Measurements from ENCODE around the gene SCN4B. TPM values are rescaled to one million over a fixed set of nuclear protein-coding genes. Genes with fewer than 3 reads are reported as not detected.
A peak's percentile ranks its signal among the peaks of the same experiment; 100 is the strongest.

Gene SCN4B
- total RNA-seq, 2 donors from 2014 or later: not detected

DNA sequence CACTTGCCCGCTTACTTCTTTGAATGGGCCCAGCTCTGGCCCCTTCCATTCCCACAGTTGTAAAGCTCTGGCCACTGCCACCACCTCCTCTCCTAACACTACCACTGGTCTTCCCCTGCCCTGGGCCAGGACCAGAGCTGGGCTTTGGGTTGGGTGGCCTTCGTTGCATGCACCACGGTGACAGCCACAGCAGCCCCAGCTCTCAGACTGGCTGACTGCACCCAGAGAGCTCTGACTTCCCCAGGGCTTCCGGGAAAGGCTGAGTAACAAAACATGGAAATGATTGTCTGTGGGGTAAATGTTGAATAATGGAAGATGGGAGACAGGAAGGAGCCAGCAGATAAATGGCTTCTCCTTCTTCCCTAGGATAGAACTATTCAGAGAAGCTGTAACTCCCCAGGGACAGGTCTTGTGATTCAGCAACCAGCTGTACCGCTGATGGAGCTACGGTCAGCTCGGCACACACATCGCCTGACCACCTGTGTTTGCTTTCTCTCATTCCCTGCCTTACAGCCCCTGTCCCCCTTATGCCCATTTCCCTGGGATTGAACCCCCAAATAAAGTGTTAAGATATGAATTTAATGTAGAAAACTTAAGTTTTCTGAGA is 27.6 kb downstream of the SCN4B start:
- H3K27ac Mint-ChIP-seq: no peak overlapping the region
- no peaks in the 10 kb centered on the region for H3K4me1 Mint-ChIP-seq (ENCODE audit: low read depth in 2 of 2)
- no peak overlapping the region for H3K4me3 Mint-ChIP-seq
- H3K36me3 Mint-ChIP-seq: no peaks in the 10 kb centered on the region
- DNase-seq (ENCODE audit: low spot score) (no peak), ATAC-seq (no peak)
- H3K27me3 Mint-ChIP-seq: peaks cover 18 to 23% of the 10 kb centered on the region in 2 donors
- H3K9me3 Mint-ChIP-seq: no peaks in the 10 kb centered on the region

DNA sequence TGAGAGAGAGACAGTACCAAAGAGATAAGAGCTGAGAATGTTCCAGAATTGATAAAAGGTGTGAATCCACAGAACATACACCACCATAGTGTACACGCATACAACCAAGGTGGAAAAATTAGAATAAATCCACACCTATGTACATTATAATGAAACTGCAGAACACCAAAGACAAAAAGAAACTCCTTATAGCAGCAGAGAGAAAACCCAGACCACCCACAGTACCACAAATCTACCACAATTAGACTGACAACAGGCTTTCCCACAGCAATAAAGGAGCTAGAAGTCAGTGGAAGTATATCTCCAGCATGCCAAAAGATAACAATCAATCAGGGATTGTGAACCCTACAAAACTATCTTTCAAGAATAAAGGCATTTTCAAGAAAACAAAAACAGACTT is 31.8 kb downstream of the SCN4B start:
- H3K4me1 Mint-ChIP-seq (ENCODE audit: low read depth in 2 of 2): peaks cover 0 to 7% of the 10 kb centered on the region in 2 donors
- ATAC-seq (no peak), DNase-seq (ENCODE audit: low spot score) (no peak)
- no peak overlapping the region for H3K27ac Mint-ChIP-seq
- no peaks in the 10 kb centered on the region for H3K9me3 Mint-ChIP-seq
- no peak overlapping the region for H3K4me3 Mint-ChIP-seq
- H3K27me3 Mint-ChIP-seq: peaks cover 16 to 17% of the 10 kb centered on the region in 2 donors
- no peaks in the 10 kb centered on the region for H3K36me3 Mint-ChIP-seq

DNA sequence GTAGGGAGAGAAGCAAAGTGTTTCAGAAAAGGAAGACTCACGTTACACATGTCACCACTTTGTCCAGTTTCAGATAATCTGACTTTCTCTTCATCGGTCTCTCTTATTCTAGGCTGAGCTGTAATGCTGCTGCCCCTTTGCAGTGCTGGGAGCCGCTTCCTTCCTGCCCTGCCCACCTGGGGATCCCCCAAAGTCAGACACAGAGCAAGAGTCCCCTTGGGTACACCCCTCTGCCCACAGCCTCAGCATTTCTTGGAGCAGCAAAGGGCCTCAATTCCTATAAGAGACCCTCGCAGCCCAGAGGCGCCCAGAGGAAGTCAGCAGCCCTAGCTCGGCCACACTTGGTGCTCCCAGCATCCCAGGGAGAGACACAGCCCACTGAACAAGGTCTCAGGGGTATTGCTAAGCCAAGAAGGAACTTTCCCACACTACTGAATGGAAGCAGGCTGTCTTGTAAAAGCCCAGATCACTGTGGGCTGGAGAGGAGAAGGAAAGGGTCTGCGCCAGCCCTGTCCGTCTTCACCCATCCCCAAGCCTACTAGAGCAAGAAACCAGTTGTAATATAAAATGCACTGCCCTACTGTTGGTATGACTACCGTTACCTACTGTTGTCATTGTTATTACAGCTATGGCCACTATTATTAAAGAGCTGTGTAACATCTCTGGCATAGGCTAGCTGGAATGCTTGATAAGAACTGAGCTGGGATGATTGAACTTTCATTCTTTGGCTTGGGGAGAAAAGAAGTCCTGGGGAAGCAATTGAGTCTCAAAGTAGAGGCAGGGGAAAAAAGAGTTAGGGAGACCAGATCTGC is 34.6 kb downstream of the SCN4B start:
- no peak overlapping the region for H3K27ac Mint-ChIP-seq
- no peaks in the 10 kb centered on the region for H3K9me3 Mint-ChIP-seq
- H3K4me3 Mint-ChIP-seq: no peak overlapping the region
- peaks cover 3 to 7% of the 10 kb centered on the region in 2 donors for H3K4me1 Mint-ChIP-seq (ENCODE audit: low read depth in 2 of 2)
- DNase-seq (ENCODE audit: low spot score) (no peak), ATAC-seq (peak in 1 of 2 donors; percentile 64)
- no peaks in the 10 kb centered on the region for H3K36me3 Mint-ChIP-seq
- peaks cover 17 to 23% of the 10 kb centered on the region in 2 donors for H3K27me3 Mint-ChIP-seq

GRCh38 chr11:118115048-118115447 is 37.6 kb downstream of the SCN4B start:
- ATAC-seq (peak in 1 of 2 donors; percentile 5), DNase-seq (ENCODE audit: low spot score) (no peak)
- Mint-ChIP-seq H3K36me3 (no peaks in the 10 kb centered on the region), H3K27ac (no peak overlapping the region), H3K4me1 (ENCODE audit: low read depth in 2 of 2) (peaks cover 3 to 7% of the 10 kb centered on the region in 2 donors), H3K4me3 (no peak overlapping the region), H3K9me3 (no peaks in the 10 kb centered on the region), H3K27me3 (peaks cover 15 to 23% of the 10 kb centered on the region in 2 donors)

- H3K9me3 Mint-ChIP-seq: no peaks in the 10 kb centered on the region
- DNase-seq (ENCODE audit: low spot score) (no peak), ATAC-seq (no peak)
- H3K36me3 Mint-ChIP-seq: no peaks in the 10 kb centered on the region
- H3K4me1 Mint-ChIP-seq (ENCODE audit: low read depth in 2 of 2): peaks cover 3 to 7% of the 10 kb centered on the region in 2 donors
- peaks cover 11 to 21% of the 10 kb centered on the region in 2 donors for H3K27me3 Mint-ChIP-seq
- no peak overlapping the region for H3K27ac Mint-ChIP-seq
- H3K4me3 Mint-ChIP-seq: no peak overlapping the region
Measured at GRCh38 chr11:118114266-118114665, 38.4 kb downstream of the SCN4B start.

DNA sequence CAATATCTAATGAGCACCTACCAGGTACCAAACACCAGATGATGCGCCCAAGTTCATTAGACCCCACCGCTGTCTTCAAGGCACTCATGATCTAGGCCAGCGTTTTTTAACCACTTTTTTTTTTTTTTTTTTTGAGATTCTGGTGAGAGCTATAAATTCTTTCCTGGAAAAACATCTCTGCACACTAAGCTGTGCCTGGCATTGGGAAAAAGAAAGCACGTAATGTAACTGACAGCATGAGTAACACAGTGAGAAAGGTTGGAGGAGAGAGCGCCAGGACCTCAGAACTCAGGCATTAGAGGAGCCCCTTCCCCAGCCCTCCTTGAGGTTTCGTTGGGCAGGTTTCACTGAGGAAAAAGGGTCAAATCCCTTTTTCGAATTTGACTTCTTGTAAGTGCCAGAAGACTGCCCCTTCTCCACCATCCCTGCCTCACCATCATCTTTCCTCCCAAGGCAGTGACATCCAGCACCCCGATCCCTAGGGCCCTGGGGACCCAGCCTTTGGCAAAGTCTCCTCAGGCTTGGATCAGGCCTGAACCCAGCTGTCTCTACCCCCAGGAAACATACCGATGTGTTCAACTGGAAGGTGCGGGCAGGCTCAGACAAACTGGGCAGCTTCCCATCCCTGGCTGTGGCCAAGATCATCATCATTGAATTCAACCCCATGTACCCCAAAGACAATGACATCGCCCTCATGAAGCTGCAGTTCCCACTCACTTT is 39.8 kb downstream of the SCN4B start:
- Mint-ChIP-seq H3K27me3 (peaks cover 3 to 12% of the 10 kb centered on the region in 2 donors), H3K27ac (no peak overlapping the region), H3K4me3 (no peak overlapping the region), H3K4me1 (ENCODE audit: low read depth in 2 of 2) (peaks cover 3 to 6% of the 10 kb centered on the region in 2 donors), H3K9me3 (no peaks in the 10 kb centered on the region), H3K36me3 (no peaks in the 10 kb centered on the region)
- ATAC-seq (no peak), DNase-seq (ENCODE audit: low spot score) (no peak)

DNA sequence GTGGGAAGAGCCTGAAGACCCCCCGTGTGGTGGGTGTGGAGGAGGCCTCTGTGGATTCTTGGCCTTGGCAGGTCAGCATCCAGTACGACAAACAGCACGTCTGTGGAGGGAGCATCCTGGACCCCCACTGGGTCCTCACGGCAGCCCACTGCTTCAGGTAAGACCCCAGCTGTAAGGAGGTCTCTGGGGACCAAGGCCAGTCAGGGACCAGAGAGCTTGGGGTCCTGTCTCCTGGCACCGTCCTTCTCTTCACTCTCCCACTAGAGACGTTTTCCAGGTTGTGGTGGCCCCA is 40.9 kb downstream of the SCN4B start:
- Mint-ChIP-seq H3K4me1 (ENCODE audit: low read depth in 2 of 2) (peaks cover 0 to 3% of the 10 kb centered on the region in 2 donors), H3K36me3 (no peaks in the 10 kb centered on the region), H3K4me3 (no peak overlapping the region), H3K27ac (no peak overlapping the region), H3K9me3 (no peaks in the 10 kb centered on the region), H3K27me3 (peaks cover 5 to 10% of the 10 kb centered on the region in 2 donors)
- ATAC-seq: no peak
- no peak for DNase-seq (ENCODE audit: low spot score)

DNA sequence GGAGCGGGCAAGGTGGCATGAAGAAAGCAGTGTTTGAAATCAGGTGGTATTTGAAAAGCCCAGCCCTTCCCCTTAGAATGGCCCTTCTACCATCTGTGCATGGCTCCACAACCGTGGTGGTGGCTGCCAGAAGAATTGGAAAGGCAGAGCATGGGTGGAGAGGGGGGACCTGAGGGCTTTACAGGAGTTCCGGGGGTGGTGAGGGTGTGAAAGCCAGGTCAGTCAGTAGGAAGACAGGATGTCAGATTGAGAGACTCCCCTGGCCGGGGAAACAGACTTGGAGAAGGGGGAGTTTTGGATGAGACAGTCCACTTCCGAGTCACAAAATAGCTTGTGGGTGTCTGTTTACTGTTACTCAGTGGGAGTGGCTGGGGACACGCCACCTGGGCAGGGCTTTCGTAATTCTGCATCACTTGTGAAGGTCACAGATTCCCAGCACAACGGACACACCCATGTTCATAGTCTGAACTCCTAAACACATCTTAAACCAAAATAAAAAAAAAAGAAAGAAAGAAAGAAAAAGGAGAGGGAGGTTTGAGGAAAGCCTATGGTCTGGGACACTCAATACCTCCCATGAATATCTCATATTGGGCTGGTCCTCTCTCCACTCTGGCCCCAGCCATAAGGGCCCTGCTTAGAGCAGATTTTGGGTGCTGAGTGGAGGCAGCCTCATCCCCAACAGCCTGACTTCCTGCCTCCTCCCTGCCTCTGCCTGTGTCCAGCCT is 41.4 kb downstream of the SCN4B start:
- Mint-ChIP-seq H3K4me3 (no peak overlapping the region), H3K27me3 (peaks cover 6 to 10% of the 10 kb centered on the region in 2 donors), H3K9me3 (no peaks in the 10 kb centered on the region), H3K27ac (no peak overlapping the region), H3K36me3 (no peaks in the 10 kb centered on the region), H3K4me1 (ENCODE audit: low read depth in 2 of 2) (peaks cover 0 to 3% of the 10 kb centered on the region in 2 donors)
- no peak for ATAC-seq
- DNase-seq (ENCODE audit: low spot score): no peak

GRCh38 chr11:118109231-118109630 is 43.4 kb downstream of the SCN4B start:
- H3K4me1 Mint-ChIP-seq (ENCODE audit: low read depth in 2 of 2): no peaks in the 10 kb centered on the region
- H3K4me3 Mint-ChIP-seq: no peak overlapping the region
- H3K9me3 Mint-ChIP-seq: no peaks in the 10 kb centered on the region
- H3K27me3 Mint-ChIP-seq: peaks cover 6 to 7% of the 10 kb centered on the region in 2 donors
- H3K27ac Mint-ChIP-seq: no peak overlapping the region
- DNase-seq (ENCODE audit: low spot score) (no peak), ATAC-seq (no peak)
- no peaks in the 10 kb centered on the region for H3K36me3 Mint-ChIP-seq

DNA sequence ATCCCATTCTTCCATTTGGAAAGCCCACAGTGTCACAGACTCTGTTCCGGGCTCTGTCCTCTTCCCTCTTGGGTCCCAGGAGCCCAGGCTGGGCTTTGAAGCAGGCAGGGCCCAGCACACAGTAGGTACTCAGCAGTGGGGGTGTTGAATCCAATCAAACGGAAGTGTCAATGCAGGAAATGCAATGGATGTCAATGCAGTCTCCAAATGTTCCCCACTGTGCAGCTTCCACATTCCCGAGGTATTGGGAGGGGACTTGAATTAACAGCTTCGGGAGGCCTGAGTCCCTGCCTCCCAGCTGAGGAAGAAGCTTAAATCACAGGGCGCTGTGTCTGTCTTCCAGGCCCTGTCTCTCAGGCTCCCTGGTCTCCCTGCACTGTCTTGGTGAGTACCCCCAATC is 44.1 kb downstream of the SCN4B start:
- Mint-ChIP-seq H3K27ac (no peak overlapping the region), H3K36me3 (no peaks in the 10 kb centered on the region)

DNA sequence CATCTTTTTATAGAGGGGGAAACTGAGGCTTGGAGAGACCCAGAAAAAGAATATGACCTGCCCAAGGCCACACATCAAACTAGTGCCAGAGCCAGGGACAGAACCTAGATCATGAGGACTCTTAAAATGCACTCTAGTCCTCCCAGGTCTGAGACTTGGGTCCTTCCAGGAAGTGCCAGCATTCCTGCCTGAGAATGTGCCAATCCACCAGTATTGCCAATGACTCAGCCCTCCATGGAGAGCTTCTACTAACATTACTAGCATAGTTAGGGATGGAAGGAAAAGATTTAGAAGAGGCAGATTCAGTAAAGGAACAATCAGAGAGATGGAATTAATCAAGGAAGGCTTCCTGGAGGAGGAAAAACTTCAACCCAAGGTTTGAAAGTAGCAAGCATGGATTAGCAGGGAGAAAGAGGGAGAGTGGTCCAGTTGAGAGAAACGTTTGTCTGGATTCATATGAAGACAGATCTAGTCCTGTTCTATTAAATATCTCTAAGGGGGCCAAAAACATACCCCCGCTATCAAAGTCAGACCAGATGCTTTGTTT is 45.8 kb downstream of the SCN4B start:
- Mint-ChIP-seq H3K27me3 (peaks cover 6 to 7% of the 10 kb centered on the region in 2 donors), H3K27ac (no peak overlapping the region), H3K36me3 (no peaks in the 10 kb centered on the region), H3K4me3 (no peak overlapping the region), H3K4me1 (ENCODE audit: low read depth in 2 of 2) (no peaks in the 10 kb centered on the region), H3K9me3 (no peaks in the 10 kb centered on the region)
- ATAC-seq: no peak
- no peak for DNase-seq (ENCODE audit: low spot score)

More for the DNA sequence above, 44.1 kb downstream of the SCN4B start:
- no peak for ATAC-seq
- peaks cover 6 to 7% of the 10 kb centered on the region in 2 donors for H3K27me3 Mint-ChIP-seq
- H3K4me3 Mint-ChIP-seq: no peak overlapping the region
- no peaks in the 10 kb centered on the region for H3K4me1 Mint-ChIP-seq (ENCODE audit: low read depth in 2 of 2)
- H3K9me3 Mint-ChIP-seq: no peaks in the 10 kb centered on the region
- no peak for DNase-seq (ENCODE audit: low spot score)

DNA sequence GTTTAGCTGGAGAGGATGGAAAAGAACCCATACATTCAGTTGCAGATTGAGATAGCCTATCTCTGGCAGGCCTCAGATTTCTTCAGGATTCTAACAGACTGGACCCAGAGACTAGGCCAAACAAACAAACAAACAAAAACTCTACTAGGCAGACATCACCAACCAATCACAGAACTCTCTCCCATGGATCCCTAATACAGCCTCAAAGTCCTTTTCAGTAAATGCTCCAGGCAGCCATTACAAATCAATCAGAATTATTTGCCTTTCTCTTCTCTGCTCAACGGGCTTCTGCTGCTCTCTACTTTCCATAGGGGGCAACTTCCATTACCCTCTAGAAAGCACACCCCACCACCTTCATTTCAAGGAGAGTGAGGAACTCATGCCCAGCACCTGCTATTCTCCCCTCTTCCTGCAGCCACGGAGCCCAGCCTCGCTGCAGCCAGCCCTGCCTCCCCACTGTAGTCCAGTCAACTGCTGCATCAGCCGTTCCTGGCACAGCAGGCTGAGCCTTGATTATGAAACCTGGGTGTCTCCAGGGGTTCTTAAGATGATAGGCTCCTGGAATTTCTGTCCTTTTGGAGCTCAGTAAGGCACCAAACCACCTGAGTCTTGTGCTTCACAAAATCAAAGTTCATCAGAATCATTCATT is 46.8 kb downstream of the SCN4B start:
- ATAC-seq: no peak
- Mint-ChIP-seq H3K27me3 (peaks cover 6 to 12% of the 10 kb centered on the region in 2 donors), H3K4me3 (no peak overlapping the region), H3K27ac (no peak overlapping the region), H3K36me3 (no peaks in the 10 kb centered on the region), H3K9me3 (no peaks in the 10 kb centered on the region), H3K4me1 (ENCODE audit: low read depth in 2 of 2) (no peaks in the 10 kb centered on the region)
- DNase-seq (ENCODE audit: low spot score): no peak

- peaks cover 6 to 10% of the 10 kb centered on the region in 2 donors for H3K27me3 Mint-ChIP-seq
- ATAC-seq: no peak
Measured at GRCh38 chr11:118104491-118104890, 48.1 kb downstream of the SCN4B start.

More at GRCh38 chr11:118104491-118104890, 48.1 kb downstream of the SCN4B start:
- H3K9me3 Mint-ChIP-seq: no peaks in the 10 kb centered on the region
- no peaks in the 10 kb centered on the region for H3K4me1 Mint-ChIP-seq (ENCODE audit: low read depth in 2 of 2)
- no peak overlapping the region for H3K4me3 Mint-ChIP-seq
- H3K36me3 Mint-ChIP-seq: no peaks in the 10 kb centered on the region
- no peak for DNase-seq (ENCODE audit: low spot score)
- no peak overlapping the region for H3K27ac Mint-ChIP-seq
